DND-41 (cell line): ENCODE data around the gene ZBTB8A.

Experiments
- ATAC-seq: fragments of 200-7000 bp; cut with Tn5 transposase; 3 replicates; pipeline ENCODE4 v1.9.1; 2021; ENCODE audit warnings: low read depth; ENCODE audit not compliant: insufficient read depth
- DNase-seq: peaks from one replicate; pipeline ENCODE4 v3.0.0-alpha.2; 2020
- H2AFZ ChIP-seq: 2 replicates; pipeline ENCODE4 v1.6.0; 2012; ENCODE audit warnings: low read depth, low read length
- H3K27ac ChIP-seq: 2 replicates; pipeline ENCODE4 v1.5.1; 2012; ENCODE audit warnings: low read length, inconsistent platforms
- H3K27me3 ChIP-seq: fragments of 200-600 bp; sonication (generic); 2 replicates; pipeline ENCODE4 v1.6.0; 2012; ENCODE audit warnings: low read length, mild to moderate bottlenecking, inconsistent platforms; ENCODE audit not compliant: insufficient read depth, poor library complexity
- H3K36me3 ChIP-seq: 2 replicates; pipeline ENCODE4 v1.5.1; 2012; ENCODE audit warnings: low read length, inconsistent platforms; ENCODE audit not compliant: insufficient read depth
- H3K4me1 ChIP-seq: 2 replicates; pipeline ENCODE4 v1.5.1; 2012; ENCODE audit warnings: mild to moderate bottlenecking, low read length; ENCODE audit not compliant: insufficient read depth
- H3K4me2 ChIP-seq: 2 replicates; pipeline ENCODE4 v1.6.0; 2012; ENCODE audit warnings: mild to moderate bottlenecking, moderate library complexity, low read length, inconsistent platforms; ENCODE audit not compliant: insufficient read depth
- H3K4me3 ChIP-seq, 2 experiments: fragments of 200-600 bp in 1 of 2; shearing (Covaris generic) in 1 of 2; 2 replicates each; pipeline ENCODE4 v1.5.1; 2012 to 2016; ENCODE audit warnings: inconsistent platforms in 2 of 2, low read length in 2 of 2, mild to moderate bottlenecking in 2 of 2, low read depth in 1 of 2, moderate library complexity in 1 of 2
- H3K79me2 ChIP-seq: 2 replicates; pipeline ENCODE4 v1.6.0; 2012; ENCODE audit warnings: low read length, inconsistent platforms; ENCODE audit not compliant: insufficient read depth
- H3K9ac ChIP-seq: 2 replicates; pipeline ENCODE4 v1.6.0; 2012; ENCODE audit warnings: low read depth, mild to moderate bottlenecking, inconsistent platforms, low read length, moderate library complexity
- H3K9me3 ChIP-seq: 2 replicates; pipeline ENCODE4 v1.5.1; 2012; ENCODE audit warnings: low read length, moderate library complexity, mild to moderate bottlenecking, inconsistent platforms; ENCODE audit not compliant: insufficient read depth, severe bottlenecking
- H4K20me1 ChIP-seq: 2 replicates; pipeline ENCODE4 v1.6.0; 2012; ENCODE audit warnings: low read length; ENCODE audit not compliant: insufficient read depth
- EZH2 ChIP-seq: IDR thresholded peaks from 3 replicates; pipeline ENCODE4 v1.6.1; 2012; ENCODE audit warnings: borderline replicate concordance, low read depth, mild to moderate bottlenecking, moderate library complexity, low read length, inconsistent platforms; ENCODE audit not compliant: severe bottlenecking
- TF ChIP-seq, protein P1 (sequence below): IDR thresholded peaks from 2 replicates; pipeline ENCODE4 v1.5.1; 2012; ENCODE audit warnings: borderline replicate concordance, low read length, moderate library complexity, mild to moderate bottlenecking; ENCODE audit not compliant: poor library complexity, severe bottlenecking; ENCODE audit errors: extremely low read depth

Gene ZBTB8A

DNA sequence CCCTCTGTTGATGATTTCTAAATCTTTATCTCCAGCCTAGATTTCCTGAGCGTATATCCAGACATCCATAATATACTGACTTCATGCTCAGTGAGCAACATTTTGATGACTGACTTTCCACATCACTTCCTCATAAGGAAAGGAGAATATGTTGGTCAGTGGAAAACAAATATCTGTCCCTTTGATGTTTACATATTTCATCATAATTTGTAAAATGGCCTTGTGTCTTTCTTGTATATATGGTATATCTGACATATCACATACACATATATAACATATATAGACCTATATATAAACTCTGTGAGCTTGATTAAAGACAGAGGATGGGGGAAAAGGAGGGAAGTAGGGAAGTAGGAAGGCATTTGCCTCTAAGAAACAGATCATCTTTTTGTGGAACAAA, 18.6 kb downstream of the ZBTB8A start:
- Histone ChIP-seq H3K27ac (no peak overlapping the region), H3K36me3 (no peaks in the 10 kb centered on the region), H3K79me2 (no peaks in the 10 kb centered on the region), H3K9me3 (no peaks in the 10 kb centered on the region), H3K4me3 (no peak overlapping the region), H3K9ac (no peak overlapping the region), H4K20me1 (no peaks in the 10 kb centered on the region), H3K4me2 (no peak overlapping the region), H3K27me3 (no peaks in the 10 kb centered on the region), H2AFZ (no peak overlapping the region), H3K4me1 (no peaks in the 10 kb centered on the region)
- TF ChIP-seq, protein P1, sequence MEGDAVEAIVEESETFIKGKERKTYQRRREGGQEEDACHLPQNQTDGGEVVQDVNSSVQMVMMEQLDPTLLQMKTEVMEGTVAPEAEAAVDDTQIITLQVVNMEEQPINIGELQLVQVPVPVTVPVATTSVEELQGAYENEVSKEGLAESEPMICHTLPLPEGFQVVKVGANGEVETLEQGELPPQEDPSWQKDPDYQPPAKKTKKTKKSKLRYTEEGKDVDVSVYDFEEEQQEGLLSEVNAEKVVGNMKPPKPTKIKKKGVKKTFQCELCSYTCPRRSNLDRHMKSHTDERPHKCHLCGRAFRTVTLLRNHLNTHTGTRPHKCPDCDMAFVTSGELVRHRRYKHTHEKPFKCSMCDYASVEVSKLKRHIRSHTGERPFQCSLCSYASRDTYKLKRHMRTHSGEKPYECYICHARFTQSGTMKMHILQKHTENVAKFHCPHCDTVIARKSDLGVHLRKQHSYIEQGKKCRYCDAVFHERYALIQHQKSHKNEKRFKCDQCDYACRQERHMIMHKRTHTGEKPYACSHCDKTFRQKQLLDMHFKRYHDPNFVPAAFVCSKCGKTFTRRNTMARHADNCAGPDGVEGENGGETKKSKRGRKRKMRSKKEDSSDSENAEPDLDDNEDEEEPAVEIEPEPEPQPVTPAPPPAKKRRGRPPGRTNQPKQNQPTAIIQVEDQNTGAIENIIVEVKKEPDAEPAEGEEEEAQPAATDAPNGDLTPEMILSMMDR = no peak
- no peak for TF ChIP-seq EZH2
- DNase-seq = no peak
- ATAC-seq = no peak

DNA sequence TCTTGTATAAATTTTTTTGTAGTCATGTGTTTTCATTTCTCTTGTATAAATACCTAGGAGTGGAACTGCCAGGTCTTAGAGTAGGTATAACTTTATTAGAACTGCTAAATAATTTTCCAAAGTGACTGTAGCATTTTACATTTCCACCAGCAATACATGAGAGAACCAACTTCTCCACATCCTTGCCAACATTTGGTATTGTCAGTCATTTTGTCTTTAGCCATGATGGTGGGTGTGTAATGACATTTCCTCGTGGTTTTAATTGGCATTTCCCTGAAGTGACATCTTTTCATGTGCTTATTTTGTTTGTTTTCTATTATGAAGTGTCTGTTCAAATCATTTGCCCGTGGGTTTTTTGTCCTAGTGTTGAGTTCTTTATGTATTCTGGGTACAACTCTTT, 29.7 kb downstream of the ZBTB8A start:
- no peak for ATAC-seq
- no peaks in the 10 kb centered on the region for H3K27me3 ChIP-seq
- no peaks in the 10 kb centered on the region for H4K20me1 ChIP-seq
- no peak overlapping the region for H3K27ac ChIP-seq
- no peak overlapping the region for H2AFZ ChIP-seq
- H3K36me3 ChIP-seq = no peaks in the 10 kb centered on the region
- H3K79me2 ChIP-seq = no peaks in the 10 kb centered on the region
- no peaks in the 10 kb centered on the region for H3K9me3 ChIP-seq
- no peak for DNase-seq
- H3K4me3 ChIP-seq = no peak overlapping the region
- no peak overlapping the region for H3K9ac ChIP-seq
- no peak for TF ChIP-seq EZH2
- TF ChIP-seq, protein P1 = no peak
- H3K4me1 ChIP-seq = no peaks in the 10 kb centered on the region
- H3K4me2 ChIP-seq = no peak overlapping the region

DNA sequence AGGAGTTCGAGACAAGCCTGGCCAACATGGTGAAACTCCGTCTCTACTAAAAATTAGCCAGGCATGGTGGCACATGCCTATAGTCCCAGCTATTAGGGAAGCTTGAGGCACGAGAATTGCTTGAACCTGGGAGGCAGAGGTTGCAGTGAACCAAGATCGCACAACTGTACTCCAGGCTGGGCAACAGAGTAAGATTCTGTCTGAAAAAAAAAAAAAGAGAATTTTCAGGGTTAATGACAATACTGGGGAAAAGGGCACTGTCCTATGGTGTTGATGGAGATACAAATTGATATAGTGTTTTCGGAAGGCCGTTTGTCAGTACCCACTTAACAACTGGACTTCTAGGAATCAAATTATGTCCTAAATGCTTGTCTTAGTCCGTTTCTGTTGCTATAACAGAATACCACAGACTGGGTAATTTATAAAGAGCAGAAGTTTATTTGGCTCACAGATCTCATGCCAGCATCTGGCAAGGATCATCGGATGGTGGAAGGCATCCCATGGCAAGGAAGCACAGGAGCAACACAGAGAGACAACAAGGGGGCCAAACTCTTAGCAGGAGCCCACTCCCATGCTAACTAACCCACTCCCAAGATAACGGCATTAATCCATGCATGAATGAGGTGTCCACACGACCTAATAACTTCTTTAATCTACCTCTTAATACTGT, 41.3 kb downstream of the ZBTB8A start:
- ATAC-seq (no peak), DNase-seq (no peak)
- TF ChIP-seq, protein P1 = no peak
- TF ChIP-seq EZH2 = no peak
- Histone ChIP-seq H3K4me3 (no peak overlapping the region), H3K79me2 (no peaks in the 10 kb centered on the region), H3K4me1 (no peaks in the 10 kb centered on the region), H3K9me3 (no peaks in the 10 kb centered on the region), H3K27me3 (no peaks in the 10 kb centered on the region), H3K4me2 (no peak overlapping the region), H4K20me1 (no peaks in the 10 kb centered on the region), H3K27ac (no peak overlapping the region), H3K9ac (no peak overlapping the region), H2AFZ (no peak overlapping the region), H3K36me3 (no peaks in the 10 kb centered on the region)
